Stimulated activated CD4-positive, alpha-beta T cell treated with anti-CD3 and anti-CD28 coated beads, TNF-alpha, amount 100 ng/mL, for 24 hours (primary cell): ENCODE results near the gene FAM161A.

ENCODE experiments used
- DNase-seq, 3 experiments: peaks; one replicate each; pipeline ENCODE4 v3.0.0-alpha.2; 2020; ENCODE audit warnings: low read depth in 3 of 3

The FAM161A gene

DNA sequence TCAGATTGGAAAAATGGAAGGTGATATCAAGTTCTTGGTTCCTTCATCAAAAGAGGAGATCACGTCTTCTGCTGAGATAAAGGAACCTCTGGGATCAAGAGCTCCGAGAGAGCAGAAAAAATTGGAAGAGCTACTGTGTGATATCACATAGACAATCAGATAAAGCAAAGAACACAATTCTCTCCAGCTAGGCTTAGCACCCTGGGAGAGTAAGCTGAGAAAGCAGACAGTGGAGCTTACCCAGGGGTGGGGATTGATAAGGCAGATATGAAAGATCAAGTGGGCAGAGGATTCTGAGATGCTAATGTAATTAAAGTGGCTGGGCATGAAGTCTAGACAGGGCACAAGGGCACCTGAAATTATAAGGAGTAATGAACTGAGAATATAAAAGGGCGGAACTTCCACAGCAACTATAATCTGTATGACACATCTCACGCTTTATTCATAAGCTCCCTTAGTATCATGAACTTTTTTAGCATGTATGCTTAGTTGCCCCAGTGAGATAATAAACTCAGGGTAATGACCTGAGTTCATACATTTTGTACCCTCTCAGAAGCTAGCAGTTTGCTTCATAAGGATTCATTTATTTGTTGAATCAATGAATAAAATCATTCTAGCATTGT, 65.8 kb downstream of the FAM161A start:
- DNase-seq = no peak

DNA sequence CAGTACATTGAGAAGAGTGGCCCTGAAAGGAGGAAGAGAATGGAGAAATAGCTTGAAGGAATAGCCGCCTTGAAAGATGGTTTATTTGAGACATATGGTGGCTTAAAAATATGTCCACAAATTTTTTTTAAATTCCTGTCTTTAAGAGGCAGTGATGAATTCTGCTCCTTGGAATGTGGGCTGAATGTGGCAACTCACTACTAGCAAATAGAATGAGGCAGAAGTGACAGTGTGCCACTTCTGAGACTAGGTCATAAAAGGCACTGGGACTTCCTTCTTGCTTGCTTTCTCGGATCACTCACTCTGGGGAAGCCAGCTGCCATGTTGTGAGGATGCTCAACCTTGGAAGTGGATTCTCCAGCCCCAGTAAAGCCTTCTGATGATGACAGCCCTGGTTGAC, 67.0 kb downstream of the FAM161A start:
- DNase-seq = no peak

DNA sequence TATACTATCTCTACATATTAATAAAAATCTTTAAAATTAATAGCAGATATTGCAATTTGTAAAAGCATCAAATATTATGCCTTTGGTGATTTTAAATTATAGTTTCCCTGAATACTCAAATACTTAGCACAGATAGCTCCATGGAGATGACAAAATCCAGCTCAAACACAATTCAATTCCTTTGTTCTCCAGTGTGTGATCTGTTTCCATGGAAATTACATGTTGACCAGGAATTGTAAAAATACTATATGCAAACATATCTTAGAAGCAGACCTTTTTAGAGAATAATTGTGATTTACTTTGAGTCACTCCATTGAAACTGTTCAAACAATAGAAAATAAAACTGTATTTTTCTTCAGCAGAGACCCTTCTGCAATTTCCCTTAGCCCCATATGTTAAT, 68.3 kb downstream of the FAM161A start:
- DNase-seq = no peak

DNA sequence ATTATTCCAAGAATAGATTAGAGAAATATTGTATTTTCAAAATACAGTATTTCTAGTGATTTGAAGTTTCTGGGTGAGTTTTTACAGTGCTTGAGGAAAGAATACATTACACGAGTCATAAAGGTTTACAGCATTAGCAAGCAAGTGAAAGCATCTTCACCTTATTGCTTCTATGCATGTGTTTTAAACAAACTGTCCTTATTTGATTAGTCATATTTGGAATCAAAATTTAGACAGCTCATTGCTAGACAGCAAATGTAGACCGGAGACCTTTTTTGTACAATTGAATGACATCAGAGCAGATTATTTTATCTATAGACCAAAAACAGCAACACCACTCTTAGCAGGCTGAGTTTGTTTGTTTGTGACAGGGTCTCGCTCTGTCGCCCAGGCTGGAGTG, 69.2 kb downstream of the FAM161A start:
- no peak for DNase-seq

DNA sequence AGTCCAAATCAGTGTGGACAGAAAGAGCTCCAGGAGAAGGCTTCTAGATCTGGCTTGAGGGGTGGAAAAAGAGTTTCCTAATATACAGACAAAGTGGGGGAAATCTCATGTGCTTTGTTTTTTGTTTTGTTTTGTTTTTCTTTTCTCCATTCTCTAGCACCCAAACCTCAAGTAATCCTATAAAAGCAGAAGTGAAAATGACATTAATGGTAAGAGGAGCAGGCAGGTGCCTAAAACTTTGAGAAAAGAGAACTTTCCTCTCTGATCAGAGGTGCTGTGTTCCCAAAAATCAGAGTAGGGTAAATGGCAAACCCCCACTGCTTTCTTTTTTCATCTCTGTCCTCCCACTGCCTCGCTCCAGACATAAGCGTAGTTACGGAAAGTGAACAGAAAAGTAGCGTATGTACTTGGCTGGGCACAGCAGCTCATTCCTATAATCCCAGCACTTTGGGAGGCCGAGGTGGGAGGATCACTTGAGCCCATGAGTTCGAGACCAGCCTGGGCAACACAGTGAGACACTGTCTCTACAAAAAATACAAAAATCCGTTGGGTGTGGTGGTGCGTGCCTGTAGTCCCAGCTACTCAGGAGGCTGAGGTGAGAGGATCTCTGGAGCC, 77.8 kb downstream of the FAM161A start:
- DNase-seq = no peak
